HepG2 (cell line): Measurements from ENCODE around the gene TMEM35B. TPM values are rescaled to one million over a fixed set of nuclear protein-coding genes. Genes with fewer than 3 reads are reported as not detected.

ENCODE experiments used
- CEBPB ChIP-seq: IDR thresholded peaks from 2 replicates; pipeline ENCODE4 v1.6.1; 2011; ENCODE audit warnings: low read depth, low read length, improper control_type of control experiment, borderline replicate concordance
- HNF1A ChIP-seq, 2 experiments: sonication (generic) in 1 of 2; formaldehyde crosslinking in 1 of 2; IDR thresholded peaks; 2 replicates each; pipeline versions ENCODE4 v1.4.0 to v1.6.1; 2016 to 2020; ENCODE audit warnings: borderline replicate concordance in 1 of 2, low read depth in 1 of 2, mild to moderate bottlenecking in 1 of 2, missing genetic modification reagents in 1 of 2
- PAWR ChIP-seq: sonication (generic); formaldehyde crosslinking; IDR thresholded peaks from 2 replicates; pipeline ENCODE4 v1.4.0; 2020; ENCODE audit warnings: missing genetic modification reagents, mild to moderate bottlenecking, borderline replicate concordance
- PHF20 ChIP-seq: sonication (generic); formaldehyde crosslinking; IDR thresholded peaks from 2 replicates; pipeline ENCODE4 v1.5.0; 2020; ENCODE audit warnings: mild to moderate bottlenecking, missing genetic modification reagents
- REXO4 ChIP-seq: sonication (generic); formaldehyde crosslinking; IDR thresholded peaks from 2 replicates; pipeline ENCODE4 v1.8.0; 2022; ENCODE audit warnings: missing genetic modification reagents, mild to moderate bottlenecking, borderline replicate concordance
- SRSF4 ChIP-seq: fragments of 200-400 bp; formaldehyde crosslinking; IDR thresholded peaks from one replicate; pipeline ENCODE4 v1.6.1; 2018; ENCODE audit warnings: mild to moderate bottlenecking, low read depth, low read length, moderate library complexity; ENCODE audit not compliant: poor library complexity, severe bottlenecking
- WIZ ChIP-seq: sonication (generic); formaldehyde crosslinking; IDR thresholded peaks from 2 replicates; pipeline ENCODE4 v1.5.1; 2020; ENCODE audit warnings: mild to moderate bottlenecking, missing genetic modification reagents
- ZNF770 ChIP-seq: sonication (generic); formaldehyde crosslinking; IDR thresholded peaks from 2 replicates; pipeline ENCODE4 v1.5.0; 2020; ENCODE audit warnings: mild to moderate bottlenecking, missing genetic modification reagents
- polyA plus RNA-seq, 8 experiments: library from polyadenylated mRNA; depleted of rRNA in 3 of 8; stranded (reverse) in 7 of 8; unstranded in 1 of 8; fragments of >200 nt; fragmentation: Illumina TruSeq in 4 of 8; extraction: Trizol in 4 of 8; gene quantifications; 2 replicates each; pipeline versions ENCODE4 v1.2.1 to v1.2.3, GENCODE V29; 2011 to 2016; ENCODE audit warnings: low read depth in 4 of 8, missing spikeins in 1 of 8, mixed read lengths in 1 of 8; ENCODE audit not compliant: insufficient read depth in 1 of 8
- total RNA-seq, 5 experiments: library from RNA; depleted of rRNA; stranded (reverse); fragments of >200 nt; fragmentation: Illumina TruSeq; extraction: Trizol; gene quantifications; 2 replicates each; pipeline ENCODE4 v1.2.3, GENCODE V29; 2016; ENCODE audit warnings: low read depth in 1 of 5
- TF ChIP-seq, protein P1 (sequence below), 2 experiments: sonication (generic) in 1 of 2; formaldehyde crosslinking in 1 of 2; IDR thresholded peaks; 2 replicates each; pipeline versions ENCODE4 v1.4.0 to v1.6.1; 2018 to 2020; ENCODE audit warnings: missing genetic modification reagents in 2 of 2, borderline replicate concordance in 1 of 2, low read depth in 1 of 2, mild to moderate bottlenecking in 1 of 2, missing biosample characterization in 1 of 2
- TF ChIP-seq, protein P2 (sequence below): sonication (generic); formaldehyde crosslinking; IDR thresholded peaks from 2 replicates; pipeline ENCODE4 v1.4.0; 2020; ENCODE audit warnings: missing genetic modification reagents

The TMEM35B gene
- total and polyA plus RNA-seq, 2 of the 13 experiments (the other 11 are each of a cell fraction or from before 2014, with no cell fraction given): 11.5 to 26.0 TPM

DNA sequence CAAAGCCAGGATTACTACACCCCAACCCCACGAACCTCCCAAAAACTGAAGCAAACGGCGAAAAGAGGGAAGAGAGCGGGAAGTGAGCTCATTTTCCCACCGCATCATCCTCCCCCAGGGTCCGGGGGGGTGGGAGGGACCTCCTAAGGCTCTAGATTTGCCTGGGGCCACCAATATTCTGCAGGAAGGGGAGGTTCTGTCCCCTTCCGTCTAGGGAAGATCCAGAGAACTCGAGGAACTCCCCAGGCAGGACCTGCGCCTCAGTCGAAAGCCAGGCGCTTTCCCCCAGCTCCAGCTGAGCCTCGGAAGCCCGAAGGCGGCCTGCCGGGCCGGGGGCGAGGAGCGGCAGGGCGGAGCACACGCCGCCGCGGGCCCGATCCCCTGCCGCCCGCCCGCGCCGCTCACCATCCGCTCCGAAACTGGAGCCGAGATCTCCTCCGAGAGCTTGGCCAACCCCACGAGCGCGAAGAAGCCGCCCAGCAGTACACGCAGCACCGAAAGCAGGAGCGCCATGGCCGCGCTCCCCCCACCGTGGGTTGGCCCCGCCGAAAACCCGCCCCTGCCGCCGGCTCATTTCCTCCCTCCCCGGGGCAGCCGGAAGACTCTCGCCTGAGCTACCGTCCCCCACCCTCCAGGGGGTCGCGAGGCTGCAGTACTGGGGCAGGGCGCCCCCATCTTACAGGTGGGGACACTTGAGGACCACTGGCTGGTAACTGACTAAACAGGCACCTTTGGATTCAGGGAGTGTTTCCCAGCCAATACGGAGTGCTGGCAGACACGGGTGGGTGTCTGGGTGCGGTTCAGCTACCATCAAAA lies at the start of gene TMEM35B (continued):
- TF ChIP-seq ZNF770 (CRISPR knock-in tag) (no peak), CEBPB (no peak), PAWR (no peak), WIZ (CRISPR knock-in tag) (no peak), PHF20 (peak; percentile 60), SRSF4 (no peak), REXO4 (no peak), HNF1A (IDR thresholded peaks at IDR 0.05; ENCODE audit: low read depth) (no peak), HNF1A (CRISPR knock-in tag; IDR thresholded peaks at IDR 0.05; ENCODE audit: borderline replicate concordance) (0 out of 2 replicates have a peak, but pooled peaks have one; percentile 24)
- TF ChIP-seq, protein P1, sequence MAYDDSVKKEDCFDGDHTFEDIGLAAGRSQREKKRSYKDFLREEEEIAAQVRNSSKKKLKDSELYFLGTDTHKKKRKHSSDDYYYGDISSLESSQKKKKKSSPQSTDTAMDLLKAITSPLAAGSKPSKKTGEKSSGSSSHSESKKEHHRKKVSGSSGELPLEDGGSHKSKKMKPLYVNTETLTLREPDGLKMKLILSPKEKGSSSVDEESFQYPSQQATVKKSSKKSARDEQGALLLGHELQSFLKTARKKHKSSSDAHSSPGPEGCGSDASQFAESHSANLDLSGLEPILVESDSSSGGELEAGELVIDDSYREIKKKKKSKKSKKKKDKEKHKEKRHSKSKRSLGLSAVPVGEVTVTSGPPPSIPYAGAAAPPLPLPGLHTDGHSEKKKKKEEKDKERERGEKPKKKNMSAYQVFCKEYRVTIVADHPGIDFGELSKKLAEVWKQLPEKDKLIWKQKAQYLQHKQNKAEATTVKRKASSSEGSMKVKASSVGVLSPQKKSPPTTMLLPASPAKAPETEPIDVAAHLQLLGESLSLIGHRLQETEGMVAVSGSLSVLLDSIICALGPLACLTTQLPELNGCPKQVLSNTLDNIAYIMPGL (CRISPR knock-in tag; IDR thresholded peaks at IDR 0.05; ENCODE audit: borderline replicate concordance in 1 of 2, low read depth in 1 of 2): peak; percentile 37 to 68; a peak in 1 of 4 replicates
- TF ChIP-seq, protein P2, sequence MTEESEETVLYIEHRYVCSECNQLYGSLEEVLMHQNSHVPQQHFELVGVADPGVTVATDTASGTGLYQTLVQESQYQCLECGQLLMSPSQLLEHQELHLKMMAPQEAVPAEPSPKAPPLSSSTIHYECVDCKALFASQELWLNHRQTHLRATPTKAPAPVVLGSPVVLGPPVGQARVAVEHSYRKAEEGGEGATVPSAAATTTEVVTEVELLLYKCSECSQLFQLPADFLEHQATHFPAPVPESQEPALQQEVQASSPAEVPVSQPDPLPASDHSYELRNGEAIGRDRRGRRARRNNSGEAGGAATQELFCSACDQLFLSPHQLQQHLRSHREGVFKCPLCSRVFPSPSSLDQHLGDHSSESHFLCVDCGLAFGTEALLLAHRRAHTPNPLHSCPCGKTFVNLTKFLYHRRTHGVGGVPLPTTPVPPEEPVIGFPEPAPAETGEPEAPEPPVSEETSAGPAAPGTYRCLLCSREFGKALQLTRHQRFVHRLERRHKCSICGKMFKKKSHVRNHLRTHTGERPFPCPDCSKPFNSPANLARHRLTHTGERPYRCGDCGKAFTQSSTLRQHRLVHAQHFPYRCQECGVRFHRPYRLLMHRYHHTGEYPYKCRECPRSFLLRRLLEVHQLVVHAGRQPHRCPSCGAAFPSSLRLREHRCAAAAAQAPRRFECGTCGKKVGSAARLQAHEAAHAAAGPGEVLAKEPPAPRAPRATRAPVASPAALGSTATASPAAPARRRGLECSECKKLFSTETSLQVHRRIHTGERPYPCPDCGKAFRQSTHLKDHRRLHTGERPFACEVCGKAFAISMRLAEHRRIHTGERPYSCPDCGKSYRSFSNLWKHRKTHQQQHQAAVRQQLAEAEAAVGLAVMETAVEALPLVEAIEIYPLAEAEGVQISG: peak; percentile 34; the same call in 1 of the 2 replicates
